Keratinocyte (primary cell): ENCODE results near the gene MT4.

Source experiments
- CTCF ChIP-seq, 3 experiments: IDR thresholded peaks in 1 of 3; conservative IDR thresholded peaks in 1 of 3; optimal IDR thresholded peaks in 1 of 3; 2 replicates in 2 of 3; 3 replicates in 1 of 3; pipeline versions ENCODE3 to v1.5.1; 2011; ENCODE audit warnings: low read length in 3 of 3, mild to moderate bottlenecking in 3 of 3, moderate library complexity in 2 of 3, control low read depth in 1 of 3, inconsistent platforms in 1 of 3; ENCODE audit not compliant: insufficient read depth in 2 of 3; ENCODE audit errors: extremely low read depth in 1 of 3
- EZH2 ChIP-seq: IDR thresholded peaks from one replicate; pipeline ENCODE4 v1.6.1; 2012; ENCODE audit warnings: inconsistent platforms, mild to moderate bottlenecking, low read length, moderate library complexity

DNA sequence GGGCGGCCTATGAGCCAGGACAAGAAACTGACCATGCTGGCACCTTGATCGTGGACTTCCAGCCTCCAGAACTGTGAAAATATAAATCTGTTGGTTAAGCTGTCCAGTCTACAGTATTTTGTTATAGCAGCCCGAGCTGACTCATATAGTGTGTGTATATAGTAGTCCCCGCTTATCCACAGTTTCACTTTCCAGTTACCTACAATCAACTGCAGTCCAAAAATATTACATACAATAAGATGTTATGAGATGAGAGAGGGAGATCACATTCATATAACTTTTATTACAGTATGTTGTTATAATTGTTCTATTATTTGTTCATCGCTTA, 29.4 kb downstream of the MT4 start:
- no peak for TF ChIP-seq CTCF (optimal IDR thresholded peaks at IDR 0.05 in 1 of 3, IDR thresholded peaks at IDR 0.05 in 1 of 3, conservative IDR thresholded peaks at IDR 0.05 in 1 of 3; ENCODE audit: extremely low read depth in 1 of 3, insufficient read depth in 2 of 3, low read length in 3 of 3)
- TF ChIP-seq EZH2, result no peak
